Measurements from ENCODE around the gene ATP5PF.

GRCh38 chr21:25682382-25682781, 52.3 kb downstream of the ATP5PF start:
- TF ChIP-seq CTCF (IDR thresholded peaks at IDR 0.05; ENCODE audit: low read depth, low read length, poor library complexity, severe bottlenecking) (no peak), EZH2phosphoT487 (IDR thresholded peaks at IDR 0.05; ENCODE audit: borderline replicate concordance, low read length) (no peak)

Data from DOHH2 (cell line).